Temporal lobe (tissue), 2 donors: ENCODE results near the gene GPR158. TPM values are rescaled to one million over a fixed set of nuclear protein-coding genes. Genes with fewer than 3 reads are reported as not detected.

ENCODE experiments used
- small RNA-seq: library from RNA; depleted of rRNA; stranded (forward); fragments of <200 nt; gene quantifications from one replicate; pipeline ENCODE3, GENCODE V24; 2014; ENCODE audit warnings: low replicate concordance
- total RNA-seq: library from RNA; depleted of rRNA; stranded (reverse); fragments of >200 nt; gene quantifications from one replicate; pipeline ENCODE4 v1.2.3, GENCODE V29; 2014

Gene GPR158
- total RNA-seq, 1 donor from 2014 or later = 5.7 TPM

Small RNA genes lying within 50 kb of the gene (small RNA-seq; reads per million reads assigned to genes)
- not detected for gene RN7SKP220

Other genes with a start within 250 kb of the GPR158 start
- gene PRTFDC1, start 222.4 kb upstream of the GPR158 start, total RNA-seq = 24.3 TPM
- gene ENKUR, start 158.8 kb upstream of the GPR158 start, total RNA-seq = 3.7 TPM
- 12.3 TPM for gene THNSL1, start 158.4 kb upstream of the GPR158 start, total RNA-seq